Left kidney (tissue), 2 donors: ENCODE measurements around the gene KIF22. TPM values are rescaled to one million over a fixed set of nuclear protein-coding genes. Genes with fewer than 3 reads are reported as not detected.
"Not testable (repeated sequence)": the region's sequence is repeated elsewhere in the genome, so short reads cannot be mapped to it uniquely, and the experiment has no call there.

Source experiments
- DNase-seq: peaks from one replicate; pipeline ENCODE4 v3.0.0-alpha.2; 2013
- polyA plus RNA-seq: library from polyadenylated mRNA; unstranded; fragments of 120-200 nt; gene quantifications from one replicate; pipeline ENCODE4 v1.2.1, GENCODE V29; 2013; ENCODE audit not compliant: insufficient read length

Gene KIF22
- polyA plus RNA-seq, 1 donor = 89.2 TPM

GRCh38 chr16:29813644-29814562 is 23.4 kb downstream of the KIF22 start:
- no peak for DNase-seq

- no peak for DNase-seq
Observed at GRCh38 chr16:29814592-29814991, 24.0 kb downstream of the KIF22 start.

DNA sequence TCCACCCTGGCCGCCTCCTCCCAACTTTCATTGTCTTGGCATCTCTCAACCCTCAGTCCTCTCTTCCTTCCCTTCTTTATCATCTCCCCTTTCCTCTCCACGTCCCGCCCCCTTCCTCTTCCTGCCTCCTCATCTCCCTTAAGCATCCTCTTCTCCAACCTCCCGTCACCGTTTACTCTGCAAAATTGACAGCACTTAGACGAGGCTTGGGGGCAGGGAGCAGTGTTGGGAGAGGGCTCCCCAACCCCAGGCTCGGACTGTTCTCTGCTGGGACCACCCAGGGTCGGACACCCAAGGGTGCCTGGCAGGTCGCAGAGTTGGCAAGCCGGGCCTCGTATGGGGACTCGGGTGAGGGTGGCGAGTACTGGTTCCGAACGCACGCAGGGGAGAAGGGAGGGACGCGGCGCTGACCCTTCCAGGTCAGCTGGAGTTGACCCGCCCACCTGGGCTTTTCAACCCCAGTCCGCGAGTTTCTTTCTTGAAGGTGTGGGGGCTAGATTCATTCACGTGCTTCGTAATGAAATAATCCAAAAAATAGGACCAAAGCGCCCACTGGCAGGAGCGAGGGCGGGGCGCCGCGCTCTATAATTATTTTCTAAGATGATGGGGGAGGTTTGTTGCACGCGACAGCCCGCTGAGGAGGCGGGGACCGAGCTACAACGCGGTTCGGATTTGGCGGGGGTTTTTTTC is 24.6 kb downstream of the KIF22 start:
- no peak for DNase-seq

- DNase-seq = peak; percentile 98
Observed at GRCh38 chr16:29815793-29816693, 25.5 kb downstream of the KIF22 start, which contains the start of gene PAGR1. TSS of gene PAGR1 (plus strand) at chr16:29816152. CDS start at chr16:29816526, 374 bp downstream.

DNA sequence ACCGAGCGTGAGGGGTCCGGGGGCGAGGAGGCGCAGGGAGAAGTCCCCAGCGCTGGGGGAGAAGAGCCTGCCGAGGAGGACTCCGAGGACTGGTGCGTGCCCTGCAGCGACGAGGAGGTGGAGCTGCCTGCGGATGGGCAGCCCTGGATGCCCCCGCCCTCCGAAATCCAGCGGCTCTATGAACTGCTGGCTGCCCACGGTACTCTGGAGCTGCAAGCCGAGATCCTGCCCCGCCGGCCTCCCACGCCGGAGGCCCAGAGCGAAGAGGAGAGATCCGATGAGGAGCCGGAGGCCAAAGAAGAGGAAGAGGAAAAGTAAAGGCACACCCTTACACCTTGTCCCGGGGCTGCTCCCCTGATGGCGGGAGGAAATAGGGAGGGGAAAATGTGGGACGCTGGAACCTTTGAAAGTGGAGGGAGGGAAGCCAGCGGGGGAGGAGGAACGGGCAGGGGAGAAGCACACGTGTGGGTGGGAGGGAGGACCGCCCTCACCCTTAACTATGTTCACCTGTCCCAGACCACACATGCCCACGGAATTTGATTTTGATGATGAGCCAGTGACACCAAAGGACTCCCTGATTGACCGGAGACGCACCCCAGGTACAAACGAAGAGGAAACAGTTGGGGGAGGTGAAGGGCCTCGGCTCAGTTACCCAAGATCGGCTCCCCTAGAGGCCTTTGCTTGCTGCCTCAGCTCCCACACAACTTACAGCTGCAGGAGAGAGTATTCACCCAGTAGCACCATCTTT is 26.3 kb downstream of the KIF22 start:
- DNase-seq = no peak

- DNase-seq = no peak
Observed at GRCh38 chr16:29818082-29818481, 27.5 kb downstream of the KIF22 start.

- no peak for DNase-seq
Observed at GRCh38 chr16:29819506-29819905, 29.0 kb downstream of the KIF22 start.

- no peak for DNase-seq
Observed at GRCh38 chr16:29820271-29820701, 29.7 kb downstream of the KIF22 start, which contains the start of gene MVP. TSS of gene MVP (plus strand) at chr16:29820462. CDS start at chr16:29830550, 10,088 bp downstream.

- DNase-seq = no peak
Observed at GRCh38 chr16:29820730-29821642, 30.4 kb downstream of the KIF22 start.

GRCh38 chr16:29821643-29822115 is 31.1 kb downstream of the KIF22 start:
- DNase-seq = no peak

- DNase-seq = no peak
Observed at GRCh38 chr16:29824589-29825144, 34.1 kb downstream of the KIF22 start.

DNA sequence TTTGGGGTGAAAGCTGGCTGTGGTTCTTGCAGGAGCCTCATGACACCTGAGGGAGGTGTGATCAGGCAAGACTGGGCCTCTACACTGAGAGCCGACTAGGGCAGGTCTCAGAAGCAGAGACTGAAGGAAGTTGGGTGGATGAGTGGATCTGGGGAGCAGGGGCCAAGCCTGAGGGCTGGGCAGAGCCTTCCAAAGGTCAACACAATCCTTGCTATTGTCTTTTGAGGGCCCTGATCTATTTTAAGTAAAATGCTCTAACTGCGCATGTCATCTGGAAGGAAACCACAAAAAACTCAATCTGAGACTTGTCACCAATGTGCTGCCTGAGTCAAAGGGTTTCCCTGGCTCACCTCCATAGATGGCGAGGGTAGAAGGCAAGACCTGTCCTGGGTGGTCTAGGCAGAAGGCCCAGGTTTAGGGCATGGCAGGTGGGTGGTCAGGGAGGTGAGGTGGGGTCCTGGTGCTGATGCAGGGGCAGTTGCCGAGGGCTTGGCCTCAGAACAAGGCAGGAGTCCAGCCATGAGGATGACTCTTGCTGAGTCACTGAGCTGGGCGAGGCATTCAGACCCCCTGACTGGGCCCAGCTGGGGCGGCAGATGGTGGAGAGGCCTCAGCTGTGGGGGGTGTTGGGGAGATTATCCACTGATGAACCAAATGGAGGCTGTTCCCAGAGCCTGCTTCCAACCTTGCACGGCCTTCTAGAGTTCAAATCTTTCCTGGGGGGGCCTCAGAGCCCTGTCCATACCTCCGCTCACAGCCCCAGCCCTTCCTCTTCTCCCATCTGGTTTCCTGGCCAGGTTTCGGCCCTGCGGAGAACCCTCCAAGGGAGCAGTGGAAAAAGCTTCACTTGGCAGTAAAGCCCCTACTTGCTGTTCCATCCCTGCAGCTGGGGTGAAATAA is 34.8 kb downstream of the KIF22 start:
- no peak for DNase-seq

DNA sequence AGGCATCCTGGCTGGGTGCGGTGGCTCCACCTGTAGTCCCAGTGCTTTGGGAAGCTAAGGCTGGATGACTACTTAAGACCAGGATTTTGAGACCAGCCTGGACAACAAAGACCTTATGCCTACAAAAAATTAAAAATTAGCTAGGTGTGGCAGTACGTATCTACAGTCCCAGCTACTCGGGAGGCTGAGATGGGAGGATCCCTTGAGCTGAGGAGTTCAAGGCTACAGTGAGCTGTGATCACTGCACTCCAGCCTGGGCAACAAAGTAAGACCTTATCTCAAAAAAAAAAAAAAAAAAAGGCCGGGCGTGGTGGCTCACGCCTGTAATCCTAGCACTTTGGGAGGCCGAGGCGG is 35.8 kb downstream of the KIF22 start:
- no peak for DNase-seq

GRCh38 chr16:29830774-29831173 is 40.2 kb downstream of the KIF22 start:
- no peak for DNase-seq

GRCh38 chr16:29831490-29831889 is 40.9 kb downstream of the KIF22 start:
- no peak for DNase-seq

DNA sequence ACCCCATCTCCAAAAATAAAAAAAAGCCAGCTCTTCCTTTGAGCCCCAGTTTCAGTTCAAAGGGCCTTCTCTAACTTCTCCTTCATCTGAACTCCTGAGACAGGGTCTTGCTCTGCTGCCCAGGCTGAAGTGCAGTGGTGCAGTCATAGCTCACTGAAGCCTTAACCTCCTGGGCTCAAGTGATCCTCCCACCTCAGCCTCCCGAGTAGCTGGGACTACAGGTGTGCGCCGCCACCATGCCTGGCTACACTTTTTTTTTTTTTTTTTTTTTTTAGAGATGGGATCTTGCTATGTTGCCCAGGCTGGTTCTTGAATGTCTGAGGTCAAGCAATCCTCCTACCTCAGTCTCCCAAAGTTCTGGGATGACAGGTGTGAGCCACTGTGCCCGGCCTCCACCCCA is 42.7 kb downstream of the KIF22 start:
- DNase-seq = not testable (repeated sequence)

- DNase-seq = no peak
Observed at GRCh38 chr16:29834079-29834478, 43.5 kb downstream of the KIF22 start.

GRCh38 chr16:29835926-29836325 is 45.4 kb downstream of the KIF22 start:
- no peak for DNase-seq

DNA sequence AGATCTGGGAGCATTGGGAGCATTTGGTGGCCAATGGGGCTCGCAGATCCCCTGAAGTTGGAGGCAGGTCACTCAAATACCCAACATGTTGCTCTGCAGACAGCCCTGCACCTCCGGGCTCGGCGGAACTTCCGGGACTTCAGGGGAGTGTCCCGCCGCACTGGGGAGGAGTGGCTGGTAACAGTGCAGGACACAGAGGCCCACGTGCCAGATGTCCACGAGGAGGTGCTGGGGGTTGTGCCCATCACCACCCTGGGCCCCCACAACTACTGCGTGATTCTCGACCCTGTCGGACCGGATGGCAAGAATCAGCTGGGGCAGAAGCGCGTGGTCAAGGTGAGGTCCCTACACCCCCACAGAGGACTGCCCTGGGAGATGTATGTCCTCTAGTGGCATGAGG is 46.1 kb downstream of the KIF22 start:
- no peak for DNase-seq
